Mucosa of stomach (tissue), 1 donor: ENCODE results near the gene HPCAL1.
"Not testable (repeated sequence)": the region's sequence is repeated elsewhere in the genome, so short reads cannot be mapped to it uniquely, and the experiment has no call there.

Experiments used
- H3K27me3 ChIP-seq: one replicate; pipeline ENCODE4 v1.7.0; 2013; ENCODE audit warnings: mild to moderate bottlenecking, low read length; ENCODE audit not compliant: control insufficient read depth, insufficient read depth
- H3K36me3 ChIP-seq: one replicate; pipeline ENCODE4 v1.7.0; 2013; ENCODE audit warnings: low read length; ENCODE audit not compliant: control insufficient read depth, insufficient read depth
- H3K4me1 ChIP-seq: one replicate; pipeline ENCODE4 v1.7.0; 2013; ENCODE audit warnings: mild to moderate bottlenecking, low read length; ENCODE audit not compliant: control insufficient read depth, insufficient read depth
- H3K4me3 ChIP-seq: one replicate; pipeline ENCODE4 v1.7.0; 2013; ENCODE audit warnings: low read length
- H3K9ac ChIP-seq: one replicate; pipeline ENCODE4 v1.7.0; 2013; ENCODE audit warnings: mild to moderate bottlenecking, low read length, moderate library complexity
- H3K9me3 ChIP-seq: one replicate; pipeline ENCODE4 v1.7.0; 2013; ENCODE audit warnings: mild to moderate bottlenecking, low read length, moderate library complexity; ENCODE audit not compliant: control insufficient read depth
- donor health status: Pancreatic carcinoma.

The HPCAL1 gene

GRCh38 chr2:10292033-10292432, 10.7 kb upstream of the HPCAL1 start:
- Histone ChIP-seq H3K4me3 (no peak overlapping the region), H3K4me1 (peaks cover 6% of the 10 kb centered on the region), H3K9ac (no peak overlapping the region), H3K9me3 (no peaks in the 10 kb centered on the region), H3K36me3 (no peaks in the 10 kb centered on the region), H3K27me3 (no peaks in the 10 kb centered on the region)

- H3K36me3 ChIP-seq: no peaks in the 10 kb centered on the region
- H3K9ac ChIP-seq: no peak overlapping the region
- no peak overlapping the region for H3K4me3 ChIP-seq
- no peaks in the 10 kb centered on the region for H3K9me3 ChIP-seq
- peaks cover 4% of the 10 kb centered on the region for H3K4me1 ChIP-seq
- no peaks in the 10 kb centered on the region for H3K27me3 ChIP-seq
Measured at GRCh38 chr2:10293603-10294002, 9.1 kb upstream of the HPCAL1 start.

GRCh38 chr2:10294077-10294476, 8.6 kb upstream of the HPCAL1 start:
- Histone ChIP-seq H3K4me3 (no peak overlapping the region), H3K27me3 (no peaks in the 10 kb centered on the region), H3K36me3 (no peaks in the 10 kb centered on the region), H3K9ac (no peak overlapping the region), H3K9me3 (no peaks in the 10 kb centered on the region), H3K4me1 (peaks cover 4% of the 10 kb centered on the region)

- not testable (repeated sequence) for H3K36me3 ChIP-seq, H3K9ac ChIP-seq, H3K4me3 ChIP-seq, H3K27me3 ChIP-seq, H3K4me1 ChIP-seq, H3K9me3 ChIP-seq
Measured at GRCh38 chr2:10295649-10296048, 7.1 kb upstream of the HPCAL1 start.

- H3K27me3 ChIP-seq: no peaks in the 10 kb centered on the region
- H3K4me3 ChIP-seq: no peak overlapping the region
- H3K36me3 ChIP-seq: no peaks in the 10 kb centered on the region
- peaks cover 10% of the 10 kb centered on the region for H3K4me1 ChIP-seq
- no peak overlapping the region for H3K9ac ChIP-seq
- no peaks in the 10 kb centered on the region for H3K9me3 ChIP-seq
Measured at GRCh38 chr2:10296142-10296541, 6.6 kb upstream of the HPCAL1 start.

- Histone ChIP-seq H3K4me3 (no peak overlapping the region), H3K36me3 (no peaks in the 10 kb centered on the region), H3K9ac (no peak overlapping the region), H3K9me3 (no peaks in the 10 kb centered on the region), H3K27me3 (no peaks in the 10 kb centered on the region), H3K4me1 (peaks cover 20% of the 10 kb centered on the region)
Measured at GRCh38 chr2:10297191-10297830, 5.4 kb upstream of the HPCAL1 start.

- H3K9ac ChIP-seq: no peak overlapping the region
- no peak overlapping the region for H3K4me3 ChIP-seq
- H3K9me3 ChIP-seq: no peaks in the 10 kb centered on the region
Measured at GRCh38 chr2:10297959-10298531, 4.7 kb upstream of the HPCAL1 start.

GRCh38 chr2:10298777-10299176, 3.9 kb upstream of the HPCAL1 start:
- not testable (repeated sequence) for H3K9ac ChIP-seq, H3K27me3 ChIP-seq, H3K9me3 ChIP-seq, H3K36me3 ChIP-seq, H3K4me3 ChIP-seq
- peaks cover 20% of the 10 kb centered on the region for H3K4me1 ChIP-seq

More at GRCh38 chr2:10297959-10298531, 4.7 kb upstream of the HPCAL1 start:
- Histone ChIP-seq H3K27me3 (no peaks in the 10 kb centered on the region), H3K36me3 (no peaks in the 10 kb centered on the region), H3K4me1 (peaks cover 20% of the 10 kb centered on the region)

- Histone ChIP-seq H3K27me3 (no peaks in the 10 kb centered on the region), H3K9me3 (no peaks in the 10 kb centered on the region), H3K9ac (no peak overlapping the region), H3K4me1 (peaks cover 26% of the 10 kb centered on the region), H3K36me3 (no peaks in the 10 kb centered on the region), H3K4me3 (no peak overlapping the region)
Measured at GRCh38 chr2:10300328-10300920, 2.3 kb upstream of the HPCAL1 start.

- H3K9ac ChIP-seq: peak overlapping the region; percentile 61
- no peaks in the 10 kb centered on the region for H3K27me3 ChIP-seq
- no peaks in the 10 kb centered on the region for H3K9me3 ChIP-seq
- peaks cover 34% of the 10 kb centered on the region for H3K4me1 ChIP-seq
- no peaks in the 10 kb centered on the region for H3K36me3 ChIP-seq
- H3K4me3 ChIP-seq: no peak overlapping the region
Measured at GRCh38 chr2:10300997-10301940, 1.4 kb upstream of the HPCAL1 start.

GRCh38 chr2:10301941-10302478, 694 bp upstream of the HPCAL1 start:
- Histone ChIP-seq H3K4me3 (no peak overlapping the region), H3K27me3 (no peaks in the 10 kb centered on the region), H3K36me3 (no peaks in the 10 kb centered on the region), H3K9ac (peak overlapping the region; percentile 61), H3K9me3 (no peaks in the 10 kb centered on the region), H3K4me1 (peaks cover 42% of the 10 kb centered on the region)
